ENCODE results near the gene NOL9.

NOL9 gene

DNA sequence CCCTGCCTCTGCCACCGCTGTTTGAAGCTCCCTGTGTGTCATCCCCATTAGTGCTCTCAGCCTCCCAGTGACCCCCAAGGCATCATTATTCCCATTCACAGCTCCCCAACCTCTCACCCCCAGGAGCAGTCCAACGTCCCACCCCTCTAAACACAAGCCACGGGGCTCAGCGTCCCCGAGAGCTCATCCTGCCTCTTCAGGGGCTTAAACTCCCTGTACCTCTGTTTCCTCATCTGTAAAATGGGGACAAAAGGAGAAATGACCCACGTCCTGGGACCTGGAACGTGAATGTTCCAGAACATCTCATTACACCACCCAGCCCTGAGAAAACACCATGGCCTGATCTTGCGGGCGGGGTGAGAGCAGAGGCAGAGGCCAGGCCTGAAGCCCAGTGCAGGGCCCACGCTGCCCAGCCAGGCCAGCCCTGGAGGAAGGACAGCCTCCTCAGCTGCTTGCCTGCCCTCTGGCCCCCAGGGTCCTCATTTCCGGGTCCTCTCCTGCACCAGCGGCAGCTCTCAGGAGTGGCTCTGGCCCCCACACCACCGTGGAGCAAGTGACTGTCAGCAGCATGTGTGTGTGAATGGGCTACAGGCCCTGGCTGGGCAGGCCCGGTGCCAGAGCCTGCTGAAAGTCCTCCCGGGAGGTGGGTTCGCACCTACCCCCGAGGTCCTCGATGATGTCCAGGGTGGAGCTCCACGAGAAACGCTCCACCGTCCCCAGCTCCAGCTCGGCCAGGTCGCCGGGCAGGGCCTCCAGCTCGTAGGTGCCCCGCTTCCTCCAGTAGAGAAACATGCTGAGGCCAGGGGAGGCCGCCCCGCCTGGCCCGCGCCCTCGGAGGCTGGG, 48.7 kb downstream of the NOL9 start:
- peaks cover 2% of the 10 kb centered on the region; the same call in 1 of the 2 replicates for H3K27me3 ChIP-seq (ENCODE audit: insufficient read depth, low read length)
- H3K27ac ChIP-seq (ENCODE audit: low read depth, low read length, poor library complexity, severe bottlenecking) = no peak overlapping the region
- no peaks in the 10 kb centered on the region for H3F3A ChIP-seq (ENCODE audit: insufficient read depth, low read length)
- no peak overlapping the region for H3K9ac ChIP-seq (ENCODE audit: low read length)
- H2AFZ ChIP-seq (ENCODE audit: low read length) = no peak overlapping the region
- H3K9me2 ChIP-seq (ENCODE audit: low read depth, low read length) = no peaks in the 10 kb centered on the region
- H3K36me3 ChIP-seq (ENCODE audit: insufficient read depth, low read length) = no peaks in the 10 kb centered on the region
- H3K4me1 ChIP-seq (ENCODE audit: insufficient read depth, low read length, severe bottlenecking) = no peaks in the 10 kb centered on the region
- H3K79me2 ChIP-seq (ENCODE audit: insufficient read depth, low read length) = no peaks in the 10 kb centered on the region
- no peak for TF ChIP-seq EZH2 (IDR thresholded peaks at IDR 0.05; ENCODE audit: borderline replicate concordance, low read length)
- TF ChIP-seq, protein P1, sequence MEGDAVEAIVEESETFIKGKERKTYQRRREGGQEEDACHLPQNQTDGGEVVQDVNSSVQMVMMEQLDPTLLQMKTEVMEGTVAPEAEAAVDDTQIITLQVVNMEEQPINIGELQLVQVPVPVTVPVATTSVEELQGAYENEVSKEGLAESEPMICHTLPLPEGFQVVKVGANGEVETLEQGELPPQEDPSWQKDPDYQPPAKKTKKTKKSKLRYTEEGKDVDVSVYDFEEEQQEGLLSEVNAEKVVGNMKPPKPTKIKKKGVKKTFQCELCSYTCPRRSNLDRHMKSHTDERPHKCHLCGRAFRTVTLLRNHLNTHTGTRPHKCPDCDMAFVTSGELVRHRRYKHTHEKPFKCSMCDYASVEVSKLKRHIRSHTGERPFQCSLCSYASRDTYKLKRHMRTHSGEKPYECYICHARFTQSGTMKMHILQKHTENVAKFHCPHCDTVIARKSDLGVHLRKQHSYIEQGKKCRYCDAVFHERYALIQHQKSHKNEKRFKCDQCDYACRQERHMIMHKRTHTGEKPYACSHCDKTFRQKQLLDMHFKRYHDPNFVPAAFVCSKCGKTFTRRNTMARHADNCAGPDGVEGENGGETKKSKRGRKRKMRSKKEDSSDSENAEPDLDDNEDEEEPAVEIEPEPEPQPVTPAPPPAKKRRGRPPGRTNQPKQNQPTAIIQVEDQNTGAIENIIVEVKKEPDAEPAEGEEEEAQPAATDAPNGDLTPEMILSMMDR (IDR thresholded peaks at IDR 0.05; ENCODE audit: low read length) = no peak
- no peak overlapping the region for H3K4me3 ChIP-seq (ENCODE audit: low read depth, low read length, poor library complexity, severe bottlenecking)
- H3K4me2 ChIP-seq (ENCODE audit: low read length) = no peak overlapping the region
- H3K9me3 ChIP-seq (ENCODE audit: low read length) = no peaks in the 10 kb centered on the region
- no peaks in the 10 kb centered on the region for H4K20me1 ChIP-seq (ENCODE audit: insufficient read depth, low read length)

DNA sequence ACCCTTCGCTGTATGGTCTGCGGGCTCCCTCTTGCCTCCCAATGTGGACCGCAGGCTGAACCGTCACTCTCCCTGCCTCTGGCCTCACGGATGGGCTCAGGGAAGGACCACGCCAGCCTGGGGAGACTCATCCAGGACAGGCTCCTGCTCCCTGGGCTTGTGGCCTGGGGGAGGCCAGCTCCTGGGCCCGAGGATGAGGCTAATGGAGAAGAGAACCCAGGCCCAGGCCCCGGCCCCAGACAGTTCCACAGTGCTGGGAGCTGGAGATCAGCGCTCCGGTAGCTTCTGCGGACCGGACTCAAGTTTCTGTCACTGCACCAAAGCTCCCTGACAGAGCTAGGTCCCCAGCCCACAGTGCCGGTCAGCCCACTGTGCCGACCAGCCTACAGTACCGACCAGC, 49.4 kb downstream of the NOL9 start:
- Histone ChIP-seq H3K27me3 (ENCODE audit: insufficient read depth, low read length) (peaks cover 7% of the 10 kb centered on the region; the same call in 1 of the 2 replicates), H3F3A (ENCODE audit: insufficient read depth, low read length) (no peaks in the 10 kb centered on the region)
- no peak for TF ChIP-seq EZH2 (IDR thresholded peaks at IDR 0.05; ENCODE audit: borderline replicate concordance, low read length)
- TF ChIP-seq, protein P1 (IDR thresholded peaks at IDR 0.05; ENCODE audit: low read length) = no peak

DNA sequence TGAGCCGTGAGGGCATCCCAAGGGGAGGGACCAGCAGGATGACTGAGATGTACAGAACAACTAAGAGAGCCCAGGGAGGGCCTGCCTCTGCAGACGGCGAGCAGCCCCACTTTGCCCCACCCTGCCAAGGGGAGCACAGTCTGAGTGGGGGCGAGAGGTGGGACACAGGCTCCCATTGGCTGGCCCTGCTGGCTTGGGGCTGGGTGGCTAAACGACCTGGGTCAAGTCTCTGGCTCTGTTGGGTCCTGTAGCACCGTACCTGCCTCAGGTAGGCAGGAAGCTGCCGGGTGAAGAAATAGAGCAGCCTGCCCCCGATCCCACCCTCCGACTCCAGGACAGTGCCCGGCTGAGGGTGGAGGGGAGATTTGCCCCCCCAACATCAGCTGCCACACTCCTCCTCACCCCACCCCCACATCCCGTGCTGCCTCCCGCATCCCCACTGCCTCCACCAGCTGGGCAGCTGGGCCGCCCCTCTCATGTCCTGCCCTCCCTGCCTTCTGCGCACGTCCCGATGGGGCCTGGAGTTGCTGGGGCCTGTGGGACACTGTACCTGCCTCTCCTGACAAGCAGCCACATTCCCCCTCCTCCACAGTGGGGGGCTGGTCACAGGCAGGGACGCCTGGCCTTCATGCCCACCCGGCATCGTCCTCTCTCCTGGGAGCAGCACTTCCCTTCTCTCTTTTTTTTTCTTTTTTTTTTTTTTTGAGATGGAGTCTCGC, 50.3 kb downstream of the NOL9 start:
- Histone ChIP-seq H3K4me2 (ENCODE audit: low read length) (no peak overlapping the region), H3K9me3 (ENCODE audit: low read length) (no peaks in the 10 kb centered on the region), H3F3A (ENCODE audit: insufficient read depth, low read length) (no peaks in the 10 kb centered on the region), H3K27ac (ENCODE audit: low read depth, low read length, poor library complexity, severe bottlenecking) (no peak overlapping the region), H2AFZ (ENCODE audit: low read length) (no peak overlapping the region), H3K27me3 (ENCODE audit: insufficient read depth, low read length) (peaks cover 7% of the 10 kb centered on the region), H3K36me3 (ENCODE audit: insufficient read depth, low read length) (no peaks in the 10 kb centered on the region), H4K20me1 (ENCODE audit: insufficient read depth, low read length) (no peaks in the 10 kb centered on the region), H3K9ac (ENCODE audit: low read length) (no peak overlapping the region), H3K4me3 (ENCODE audit: low read depth, low read length, poor library complexity, severe bottlenecking) (no peak overlapping the region), H3K4me1 (ENCODE audit: insufficient read depth, low read length, severe bottlenecking) (no peaks in the 10 kb centered on the region), H3K9me2 (ENCODE audit: low read depth, low read length) (no peaks in the 10 kb centered on the region), H3K79me2 (ENCODE audit: insufficient read depth, low read length) (no peaks in the 10 kb centered on the region)
- no peak for TF ChIP-seq EZH2 (IDR thresholded peaks at IDR 0.05; ENCODE audit: borderline replicate concordance, low read length)
- TF ChIP-seq, protein P1 (IDR thresholded peaks at IDR 0.05; ENCODE audit: low read length) = no peak

More for the DNA sequence above, 49.4 kb downstream of the NOL9 start:
- Histone ChIP-seq H3K9me2 (ENCODE audit: low read depth, low read length) (no peaks in the 10 kb centered on the region), H3K4me1 (ENCODE audit: insufficient read depth, low read length, severe bottlenecking) (no peaks in the 10 kb centered on the region), H2AFZ (ENCODE audit: low read length) (no peak overlapping the region), H3K9me3 (ENCODE audit: low read length) (no peaks in the 10 kb centered on the region), H3K4me2 (ENCODE audit: low read length) (no peak overlapping the region), H3K36me3 (ENCODE audit: insufficient read depth, low read length) (no peaks in the 10 kb centered on the region), H3K27ac (ENCODE audit: low read depth, low read length, poor library complexity, severe bottlenecking) (no peak overlapping the region), H4K20me1 (ENCODE audit: insufficient read depth, low read length) (no peaks in the 10 kb centered on the region), H3K79me2 (ENCODE audit: insufficient read depth, low read length) (no peaks in the 10 kb centered on the region), H3K4me3 (ENCODE audit: low read depth, low read length, poor library complexity, severe bottlenecking) (no peak overlapping the region), H3K9ac (ENCODE audit: low read length) (no peak overlapping the region)

Data from OCI-LY1 (cell line).